ENCODE data around the gene MT3.
A peak's percentile ranks its signal among the peaks of the same experiment; 100 is the strongest.

MT3 gene

GRCh38 chr16:56604966-56605365, 15.6 kb downstream of the MT3 start:
- DNase-seq (ENCODE audit: low read depth), result no peak
- no peak overlapping the region for H3K4me3 ChIP-seq (ENCODE audit: low read depth, low read length)
- no peak for TF ChIP-seq CTCF (IDR thresholded peaks at IDR 0.05; ENCODE audit: control insufficient read depth, extremely low read depth, insufficient read depth)

GRCh38 chr16:56605475-56605874, 16.1 kb downstream of the MT3 start:
- no peak for DNase-seq (ENCODE audit: low read depth)
- TF ChIP-seq CTCF (IDR thresholded peaks at IDR 0.05; ENCODE audit: control insufficient read depth, extremely low read depth, insufficient read depth), result no peak

GRCh38 chr16:56606071-56606475, 16.7 kb downstream of the MT3 start:
- TF ChIP-seq CTCF (IDR thresholded peaks at IDR 0.05; ENCODE audit: control insufficient read depth, extremely low read depth, insufficient read depth), result no peak
- H3K4me3 ChIP-seq (ENCODE audit: low read depth, low read length), result no peak overlapping the region
- no peak for DNase-seq (ENCODE audit: low read depth)

More at GRCh38 chr16:56605475-56605874, 16.1 kb downstream of the MT3 start:
- H3K4me3 ChIP-seq (ENCODE audit: low read depth, low read length), result no peak overlapping the region

GRCh38 chr16:56606476-56607108, 17.3 kb downstream of the MT3 start:
- peak; percentile 58 for DNase-seq (ENCODE audit: low read depth)
- no peak for TF ChIP-seq CTCF (IDR thresholded peaks at IDR 0.05; ENCODE audit: control insufficient read depth, extremely low read depth, insufficient read depth)
- H3K4me3 ChIP-seq (ENCODE audit: low read depth, low read length), result no peak overlapping the region

GRCh38 chr16:56607109-56607618, 17.8 kb downstream of the MT3 start:
- no peak for TF ChIP-seq CTCF (IDR thresholded peaks at IDR 0.05; ENCODE audit: control insufficient read depth, extremely low read depth, insufficient read depth)
- no peak for DNase-seq (ENCODE audit: low read depth)
- no peak overlapping the region for H3K4me3 ChIP-seq (ENCODE audit: low read depth, low read length)

- H3K4me3 ChIP-seq (ENCODE audit: low read depth, low read length), result peak overlapping the region; percentile 30; the same call in 1 of the 2 replicates
- no peak for TF ChIP-seq CTCF (IDR thresholded peaks at IDR 0.05; ENCODE audit: control insufficient read depth, extremely low read depth, insufficient read depth)
- DNase-seq (ENCODE audit: low read depth), result no peak
Observed at GRCh38 chr16:56607675-56608042, 18.3 kb downstream of the MT3 start.

All from LNCaP clone FGC (cell line).